GM21390 (cell line): ENCODE data around the gene KCNAB2.

Source experiments
- ATAC-seq: cut with Tn5 transposase; IDR thresholded peaks from one replicate; pipeline ENCODE4 v1.9.1; 2021; ENCODE audit not compliant: unreplicated experiment

KCNAB2 gene

GRCh38 chr1:6106321-6106731, 60.6 kb downstream of the KCNAB2 start:
- ATAC-seq: no peak

GRCh38 chr1:6106977-6107376, 61.3 kb downstream of the KCNAB2 start:
- ATAC-seq: no peak

GRCh38 chr1:6107409-6108356, 62.0 kb downstream of the KCNAB2 start:
- no peak for ATAC-seq

- no peak for ATAC-seq
These were observed 62.8 kb downstream of the KCNAB2 start for GRCh38 chr1:6108476-6108875.

- no peak for ATAC-seq
These were observed 63.4 kb downstream of the KCNAB2 start for GRCh38 chr1:6108937-6109614.

- no peak for ATAC-seq
These were observed 64.0 kb downstream of the KCNAB2 start for GRCh38 chr1:6109688-6110087.

- no peak for ATAC-seq
These were observed 64.6 kb downstream of the KCNAB2 start for GRCh38 chr1:6110326-6110725.

- ATAC-seq: no peak
These were observed 65.9 kb downstream of the KCNAB2 start for GRCh38 chr1:6111571-6111970.

- ATAC-seq: no peak
These were observed 66.5 kb downstream of the KCNAB2 start for GRCh38 chr1:6111991-6112689.

- ATAC-seq: no peak
These were observed 67.0 kb downstream of the KCNAB2 start for GRCh38 chr1:6112690-6113005.

GRCh38 chr1:6113116-6113515, 67.4 kb downstream of the KCNAB2 start:
- no peak for ATAC-seq

- ATAC-seq: no peak
These were observed 68.1 kb downstream of the KCNAB2 start for GRCh38 chr1:6113745-6114144.

GRCh38 chr1:6116137-6116536, 70.4 kb downstream of the KCNAB2 start:
- ATAC-seq: no peak

- no peak for ATAC-seq
These were observed 71.4 kb downstream of the KCNAB2 start for GRCh38 chr1:6117064-6117463.

GRCh38 chr1:6117624-6118023, 71.9 kb downstream of the KCNAB2 start:
- ATAC-seq: no peak

GRCh38 chr1:6118415-6118814, 72.7 kb downstream of the KCNAB2 start:
- no peak for ATAC-seq

- ATAC-seq: no peak
These were observed 75.3 kb downstream of the KCNAB2 start for GRCh38 chr1:6121021-6121421.

GRCh38 chr1:6121651-6122370, 76.1 kb downstream of the KCNAB2 start:
- ATAC-seq: no peak

GRCh38 chr1:6123083-6123482, 77.4 kb downstream of the KCNAB2 start:
- no peak for ATAC-seq

GRCh38 chr1:6123816-6124215, 78.1 kb downstream of the KCNAB2 start:
- ATAC-seq: no peak

- ATAC-seq: no peak
These were observed 78.7 kb downstream of the KCNAB2 start for GRCh38 chr1:6124341-6124740.
